Mesenchymal stem cell (in vitro differentiated cells and primary cell): ENCODE results near the gene HPSE2.

Experiments
- DNase-seq: peaks from one replicate; pipeline ENCODE4 v3.0.0-alpha.2; 2013
- H2AFZ ChIP-seq: one replicate; pipeline ENCODE4 v1.6.1; 2013; ENCODE audit warnings: low read depth, mild to moderate bottlenecking, control low read depth, inconsistent platforms, low read length, moderate library complexity
- H2AK5ac ChIP-seq: 2 replicates; pipeline ENCODE4 v1.6.1; 2013; ENCODE audit warnings: low read length, moderate library complexity, mild to moderate bottlenecking, inconsistent platforms; ENCODE audit not compliant: severe bottlenecking
- H2BK120ac ChIP-seq: one replicate; pipeline ENCODE4 v1.6.1; 2013; ENCODE audit warnings: low read depth, mild to moderate bottlenecking, inconsistent platforms, low read length, moderate library complexity
- H2BK12ac ChIP-seq, 2 experiments: one replicate each; pipeline ENCODE4 v1.6.1; 2013; ENCODE audit warnings: inconsistent platforms in 2 of 2, low read length in 2 of 2, mild to moderate bottlenecking in 2 of 2, moderate library complexity in 2 of 2, control low read depth in 1 of 2
- H2BK15ac ChIP-seq: one replicate; pipeline ENCODE4 v1.6.1; 2013; ENCODE audit warnings: mild to moderate bottlenecking, low read depth, inconsistent platforms; ENCODE audit not compliant: poor library complexity, severe bottlenecking
- H2BK5ac ChIP-seq: 2 replicates; pipeline ENCODE4 v1.6.1; 2013; ENCODE audit warnings: low read depth, mild to moderate bottlenecking, low read length, control low read depth, inconsistent platforms; ENCODE audit not compliant: poor library complexity, severe bottlenecking
- H3K14ac ChIP-seq, 2 experiments: one replicate each; pipeline ENCODE4 v1.6.1; 2013; ENCODE audit warnings: inconsistent platforms in 2 of 2, low read length in 2 of 2, control low read depth in 1 of 2, mild to moderate bottlenecking in 1 of 2, moderate library complexity in 1 of 2
- H3K18ac ChIP-seq, 2 experiments: one replicate each; pipeline ENCODE4 v1.6.1; 2013; ENCODE audit warnings: inconsistent platforms in 2 of 2, low read length in 2 of 2, control low read depth in 1 of 2, low read depth in 1 of 2, mild to moderate bottlenecking in 1 of 2
- H3K23ac ChIP-seq, 2 experiments: one replicate each; pipeline ENCODE4 v1.6.1; 2013; ENCODE audit warnings: inconsistent platforms in 2 of 2, low read length in 2 of 2, mild to moderate bottlenecking in 2 of 2, moderate library complexity in 2 of 2, control low read depth in 1 of 2
- H3K27ac ChIP-seq: 2 replicates; pipeline ENCODE4 v1.5.1; 2013; ENCODE audit warnings: mild to moderate bottlenecking, moderate library complexity, low read length, control low read depth, inconsistent platforms; ENCODE audit not compliant: poor library complexity, severe bottlenecking
- H3K27me3 ChIP-seq, 2 experiments: 2 replicates each; pipeline versions ENCODE4 v1.6.1 to v1.7.0; 2013; ENCODE audit warnings: low read length in 2 of 2, mild to moderate bottlenecking in 2 of 2, moderate library complexity in 2 of 2, control low read depth in 1 of 2, inconsistent platforms in 1 of 2; ENCODE audit not compliant: control insufficient read depth in 1 of 2, insufficient read depth in 1 of 2
- H3K36me3 ChIP-seq, 2 experiments: 2 replicates each; pipeline versions ENCODE4 v1.6.1 to v1.7.0; 2013; ENCODE audit warnings: low read length in 2 of 2, control low read depth in 1 of 2, inconsistent platforms in 1 of 2, low read depth in 1 of 2, mild to moderate bottlenecking in 1 of 2; ENCODE audit not compliant: insufficient read depth in 2 of 2, control insufficient read depth in 1 of 2
- H3K4ac ChIP-seq, 2 experiments: one replicate each; pipeline ENCODE4 v1.6.1; 2013; ENCODE audit warnings: inconsistent platforms in 2 of 2, low read length in 2 of 2, mild to moderate bottlenecking in 2 of 2, moderate library complexity in 2 of 2, control low read depth in 1 of 2, low read depth in 1 of 2
- H3K4me1 ChIP-seq: 2 replicates; pipeline ENCODE4 v1.6.1; 2013; ENCODE audit warnings: low read depth, low read length, control low read depth; ENCODE audit not compliant: control insufficient read depth, insufficient read depth
- H3K4me2 ChIP-seq: 2 replicates; pipeline ENCODE4 v1.6.1; 2013; ENCODE audit warnings: low read length, mild to moderate bottlenecking, inconsistent platforms; ENCODE audit not compliant: poor library complexity, severe bottlenecking
- H3K4me3 ChIP-seq, 2 experiments: 2 replicates each; pipeline versions ENCODE4 v1.5.1 to v1.7.0; 2013; ENCODE audit warnings: low read length in 2 of 2, mild to moderate bottlenecking in 2 of 2, control low read depth in 1 of 2, low read depth in 1 of 2; ENCODE audit not compliant: insufficient read depth in 1 of 2
- H3K79me1 ChIP-seq: replicated peaks from 2 replicates; pipeline ENCODE4 v1.6.1; 2013; ENCODE audit warnings: mild to moderate bottlenecking, control low read depth, low read length, inconsistent platforms; ENCODE audit not compliant: poor library complexity, severe bottlenecking
- H3K9ac ChIP-seq: 2 replicates; pipeline ENCODE4 v1.7.0; 2013; ENCODE audit warnings: mild to moderate bottlenecking, low read length, moderate library complexity
- H3K9me3 ChIP-seq: 2 replicates; pipeline ENCODE4 v1.7.0; 2013; ENCODE audit warnings: mild to moderate bottlenecking, low read length; ENCODE audit not compliant: control insufficient read depth
- H4K8ac ChIP-seq: one replicate; pipeline ENCODE4 v1.6.1; 2013; ENCODE audit warnings: inconsistent platforms, mild to moderate bottlenecking, low read length, moderate library complexity
- H4K91ac ChIP-seq: one replicate; pipeline ENCODE4 v1.6.1; 2013; ENCODE audit warnings: mild to moderate bottlenecking, low read length, inconsistent platforms
- WGBS: methylation state at CpG from one replicate; pipeline ENCODE4 v1.1.7; 2013; ENCODE audit warnings: mixed read lengths; 5-methylcytosine and 5-hydroxymethylcytosine counted together

HPSE2 gene

GRCh38 chr10:99045671-99046070, 190.0 kb downstream of the HPSE2 start:
- H3K9me3 ChIP-seq = no peaks in the 10 kb centered on the region
- H3K4me1 ChIP-seq = no peaks in the 10 kb centered on the region
- H4K8ac ChIP-seq = no peak overlapping the region
- H3K79me1 ChIP-seq = no peaks in the 10 kb centered on the region
- no peak overlapping the region for H3K27ac ChIP-seq
- H2BK5ac ChIP-seq = no peak overlapping the region
- H3K27me3 ChIP-seq = no peaks in the 10 kb centered on the region
- H3K4me2 ChIP-seq = no peak overlapping the region
- H3K23ac ChIP-seq = no peak overlapping the region
- no peak overlapping the region for H2AFZ ChIP-seq
- H3K36me3 ChIP-seq = no peaks in the 10 kb centered on the region
- no peak for DNase-seq
- H2BK15ac ChIP-seq = no peak overlapping the region
- H3K14ac ChIP-seq = no peak overlapping the region
- no peak overlapping the region for H2BK120ac ChIP-seq
- H3K4ac ChIP-seq = no peak overlapping the region
- no peak overlapping the region for H3K4me3 ChIP-seq
- H3K9ac ChIP-seq = no peak overlapping the region
- no peak overlapping the region for H2BK12ac ChIP-seq
- H2AK5ac ChIP-seq = no peak overlapping the region
- no peak overlapping the region for H4K91ac ChIP-seq
- no peak overlapping the region for H3K18ac ChIP-seq

- H2BK5ac ChIP-seq = no peak overlapping the region
- H3K36me3 ChIP-seq = no peaks in the 10 kb centered on the region
- H3K18ac ChIP-seq = peak overlapping the region in 1 of 2 experiments; percentile 3
- H2AFZ ChIP-seq = no peak overlapping the region
- H2BK12ac ChIP-seq = peak overlapping the region in 1 of 2 experiments; percentile 39
- H2BK120ac ChIP-seq = no peak overlapping the region
- no peak overlapping the region for H3K27ac ChIP-seq
- no peaks in the 10 kb centered on the region for H3K79me1 ChIP-seq
- no peak for DNase-seq
- H3K4me3 ChIP-seq = no peak overlapping the region
- no peak overlapping the region for H3K14ac ChIP-seq
- H3K9ac ChIP-seq = no peak overlapping the region
- H3K23ac ChIP-seq = no peak overlapping the region
- H3K4me2 ChIP-seq = no peak overlapping the region
- no peak overlapping the region for H2BK15ac ChIP-seq
- no peaks in the 10 kb centered on the region for H3K9me3 ChIP-seq
- H3K4me1 ChIP-seq = no peaks in the 10 kb centered on the region
- H3K4ac ChIP-seq = peak overlapping the region in 1 of 2 experiments; percentile 15
- H4K8ac ChIP-seq = no peak overlapping the region
- H4K91ac ChIP-seq = peak overlapping the region; percentile 11
- no peaks in the 10 kb centered on the region for H3K27me3 ChIP-seq
- 88% methylated on average over 10 of the region's 10 CpGs for WGBS
- H2AK5ac ChIP-seq = no peak overlapping the region
These were observed 193.4 kb downstream of the HPSE2 start for GRCh38 chr10:99042051-99042771.

- no peak overlapping the region for H2AK5ac ChIP-seq
- H2BK15ac ChIP-seq = no peak overlapping the region
- no peaks in the 10 kb centered on the region for H3K27me3 ChIP-seq
- H3K4me2 ChIP-seq = no peak overlapping the region
- no peaks in the 10 kb centered on the region for H3K4me1 ChIP-seq
- H4K8ac ChIP-seq = no peak overlapping the region
- H3K9ac ChIP-seq = no peak overlapping the region
- H2AFZ ChIP-seq = no peak overlapping the region
- H3K14ac ChIP-seq = peak overlapping the region in 1 of 2 experiments; percentile 92
- no peaks in the 10 kb centered on the region for H3K36me3 ChIP-seq
- H3K27ac ChIP-seq = no peak overlapping the region
- DNase-seq = no peak
- H4K91ac ChIP-seq = no peak overlapping the region
- no peak overlapping the region for H2BK120ac ChIP-seq
- peak overlapping the region in 1 of 2 experiments; percentile 42 for H2BK12ac ChIP-seq
- no peaks in the 10 kb centered on the region for H3K79me1 ChIP-seq
- 96% methylated on average over 4 of the region's 4 CpGs for WGBS
- H3K23ac ChIP-seq = no peak overlapping the region
- no peak overlapping the region for H3K4me3 ChIP-seq
- peak overlapping the region in 1 of 2 experiments; percentile 48 for H3K18ac ChIP-seq
- H3K9me3 ChIP-seq = no peaks in the 10 kb centered on the region
- peak overlapping the region in 1 of 2 experiments; percentile 73 for H3K4ac ChIP-seq
- no peak overlapping the region for H2BK5ac ChIP-seq
These were observed 194.2 kb downstream of the HPSE2 start for GRCh38 chr10:99041468-99041867.

- Histone ChIP-seq H2BK12ac (no peak overlapping the region), H3K4me3 (no peak overlapping the region), H3K9me3 (no peaks in the 10 kb centered on the region), H2AK5ac (no peak overlapping the region), H4K91ac (peak overlapping the region; percentile 52), H2BK120ac (no peak overlapping the region), H3K27ac (no peak overlapping the region), H3K14ac (peak overlapping the region in 1 of 2 experiments; percentile 93), H3K9ac (no peak overlapping the region), H3K23ac (no peak overlapping the region), H2BK5ac (no peak overlapping the region), H3K18ac (peak overlapping the region in 1 of 2 experiments; percentile 11), H3K79me1 (no peaks in the 10 kb centered on the region), H2AFZ (no peak overlapping the region), H3K4ac (no peak overlapping the region), H3K36me3 (no peaks in the 10 kb centered on the region), H3K4me2 (no peak overlapping the region), H3K27me3 (no peaks in the 10 kb centered on the region), H2BK15ac (no peak overlapping the region), H4K8ac (no peak overlapping the region), H3K4me1 (no peaks in the 10 kb centered on the region)
- DNase-seq = no peak
- WGBS = 87% methylated on average over 9 of the region's 9 CpGs
These were observed 221.8 kb downstream of the HPSE2 start for GRCh38 chr10:99013885-99014284.
